A549 (cell line): ENCODE results near the gene ZKSCAN5. TPM values are rescaled to one million over a fixed set of nuclear protein-coding genes. Genes with fewer than 3 reads are reported as not detected.

ENCODE experiments used
- ATAC-seq, 2 experiments: fragments of 200-7000 bp in 1 of 2; fragments of >200 bp in 1 of 2; cut with Nextera tagmentation in 1 of 2; cut with Tn5 transposase in 1 of 2; 3 replicates each; pipeline versions ENCODE4 v1.8.0 to v1.9.1; 2018 to 2020; ENCODE audit warnings: mild to moderate bottlenecking in 1 of 2, moderate library complexity in 1 of 2
- CTCF ChIA-PET: fragments of 300-600 bp; sonication (Branson Sonifier 250); formaldehyde crosslinking; extraction: SDS; loops from one replicate; lab custom pipeline; 2021; ENCODE audit warnings: antibody characterized with exemption, inconsistent platforms; lab: Yijun Ruan, JAX
- POLR2A ChIA-PET: fragments of 350-600 bp; formaldehyde crosslinking; extraction: SDS; loops from one replicate; lab custom pipeline; 2021; ENCODE audit warnings: antibody characterized with exemption, inconsistent platforms; lab: Yijun Ruan, JAX
- DNase-seq, 2 experiments: peaks; one replicate each; pipeline versions ENCODE4 v3.0.0 to v3.0.0-alpha.2; 2011 to 2016; ENCODE audit warnings: low read depth in 1 of 2, low spot score in 1 of 2
- FAIRE-seq: peaks from 2 replicates; lab custom pipeline; 2011; peaks lifted over from hg19 to GRCh38; lab: Jason Lieb, UNC
- H3K27ac ChIP-seq, 2 experiments: fragments of >200 bp; sonication (Bioruptor Twin); formaldehyde crosslinking; 3 replicates each; pipeline ENCODE4 v1.5.1; 2016 to 2017
- H3K4me1 ChIP-seq: fragments of >200 bp; sonication (Bioruptor Twin); formaldehyde crosslinking; 3 replicates; pipeline ENCODE4 v1.6.1; 2016
- H3K4me2 ChIP-seq: fragments of >200 bp; sonication (Bioruptor Twin); formaldehyde crosslinking; 3 replicates; pipeline ENCODE4 v1.6.1; 2016
- H3K4me3 ChIP-seq: fragments of >200 bp; sonication (Bioruptor Twin); formaldehyde crosslinking; 3 replicates; pipeline ENCODE4 v1.5.1; 2016
- H3K9me3 ChIP-seq: fragments of >200 bp; sonication (Bioruptor Twin); formaldehyde crosslinking; 3 replicates; pipeline ENCODE4 v1.6.1; 2016
- BHLHE40 ChIP-seq: IDR thresholded peaks from 2 replicates; pipeline ENCODE4 v1.6.1; 2012; ENCODE audit warnings: low read depth, low read length, inconsistent platforms
- CHD2 ChIP-seq: fragments of 150-350 bp; IDR thresholded peaks from 2 replicates; pipeline ENCODE4 v1.6.1; 2014; ENCODE audit warnings: low read length; ENCODE audit not compliant: partially characterized antibody
- CHD4 ChIP-seq: fragments of 200-600 bp; sonication (generic); IDR thresholded peaks from 2 replicates; pipeline ENCODE4 v1.6.1; 2016; ENCODE audit warnings: antibody characterized with exemption, mild to moderate bottlenecking, borderline replicate concordance
- EHF ChIP-seq: fragments of 250-450 bp; sonication (Bioruptor Pico); IDR thresholded peaks from 2 replicates; pipeline ENCODE4 v1.5.0; 2020; ENCODE audit warnings: mild to moderate bottlenecking
- GATA3 ChIP-seq: IDR thresholded peaks from 2 replicates; pipeline ENCODE4 v1.6.1; 2012; ENCODE audit warnings: borderline replicate concordance
- HOXB5 ChIP-seq: fragments of 250-450 bp; sonication (Bioruptor Pico); IDR thresholded peaks from 2 replicates; pipeline ENCODE4 v1.5.0; 2020; ENCODE audit warnings: mild to moderate bottlenecking, moderate library complexity
- JUN ChIP-seq, 2 experiments: fragments of >200 bp; sonication (Bioruptor Twin); formaldehyde crosslinking; IDR thresholded peaks; 2 replicates in 1 of 2; 3 replicates in 1 of 2; pipeline ENCODE4 v1.6.1; 2016 to 2017
- KDM1A ChIP-seq: fragments of 200-600 bp; sonication (generic); IDR thresholded peaks from 2 replicates; pipeline ENCODE4 v1.6.1; 2016; ENCODE audit warnings: low read depth, mild to moderate bottlenecking
- KDM5A ChIP-seq: fragments of 200-600 bp; sonication (generic); IDR thresholded peaks from 2 replicates; pipeline ENCODE4 v1.6.1; 2016; ENCODE audit warnings: antibody characterized with exemption, mild to moderate bottlenecking
- POLR2AphosphoS2 ChIP-seq: conservative IDR thresholded peaks from 2 replicates; pipeline ENCODE4 v1.6.1; 2012; ENCODE audit warnings: low read length, improper control_type of control experiment, inconsistent platforms
- RCOR1 ChIP-seq: fragments of 150-350 bp; IDR thresholded peaks from 2 replicates; pipeline ENCODE4 v1.6.1; 2014; ENCODE audit warnings: antibody characterized with exemption, low read length, low read depth
- RFX5 ChIP-seq: fragments of 450-650 bp; IDR thresholded peaks from 2 replicates; pipeline ENCODE4 v1.7.1; 2014; ENCODE audit warnings: antibody characterized with exemption, mild to moderate bottlenecking, moderate library complexity
- SREBF2 ChIP-seq: fragments of 450-650 bp; IDR thresholded peaks from 2 replicates; pipeline ENCODE4 v1.6.1; 2014; ENCODE audit warnings: mild to moderate bottlenecking, moderate library complexity
- TP53 ChIP-seq: fragments of 250-450 bp; sonication (Bioruptor Pico); IDR thresholded peaks from 2 replicates; pipeline ENCODE4 v1.5.0; 2021; ENCODE audit warnings: mild to moderate bottlenecking, moderate library complexity
- ZFP36 ChIP-seq: fragments of 450-650 bp; IDR thresholded peaks from 2 replicates; pipeline ENCODE4 v1.6.1; 2014; ENCODE audit warnings: borderline replicate concordance; ENCODE audit not compliant: partially characterized antibody
- WGBS: methylation state at CpG from one replicate; pipeline ENCODE4 v1.1.6; 2017; ENCODE audit errors: missing lambda C conversion rate; 5-methylcytosine and 5-hydroxymethylcytosine counted together
- polyA plus RNA-seq, 4 experiments: library from polyadenylated mRNA; depleted of rRNA in 3 of 4; stranded (reverse); fragments of >200 nt; fragmentation: RNase III in 1 of 4; extraction: RNeasy Plus Mini Kit Qiagen cat#74134 plus additional on column Dnase treatment in 1 of 4; gene quantifications; 2 replicates in 3 of 4; 3 replicates in 1 of 4; pipeline ENCODE4 v1.2.3, GENCODE V29; 2011 to 2017
- TF ChIP-seq, protein P1 (sequence below): IDR thresholded peaks from 2 replicates; pipeline ENCODE4 v1.6.1; 2012
- TF ChIP-seq, protein P2 (sequence below): fragments of 150-350 bp; IDR thresholded peaks from 2 replicates; pipeline ENCODE4 v1.6.1; 2014; ENCODE audit warnings: low read depth, mild to moderate bottlenecking, low read length
- TF ChIP-seq, protein P3 (sequence below): fragments of 250-450 bp; sonication (Bioruptor Pico); IDR thresholded peaks from 2 replicates; pipeline ENCODE4 v1.5.0; 2021; ENCODE audit warnings: mild to moderate bottlenecking, moderate library complexity, borderline replicate concordance
- TF ChIP-seq, protein P4 (sequence below): fragments of 250-450 bp; sonication (Bioruptor Pico); IDR thresholded peaks from 2 replicates; pipeline ENCODE4 v1.5.0; 2020; ENCODE audit warnings: low read depth, mild to moderate bottlenecking, moderate library complexity

Gene ZKSCAN5
- polyA plus RNA-seq, 2 of the 4 experiments (the other 2 are of a cell fraction), result 8.2 to 15.7 TPM

DNA sequence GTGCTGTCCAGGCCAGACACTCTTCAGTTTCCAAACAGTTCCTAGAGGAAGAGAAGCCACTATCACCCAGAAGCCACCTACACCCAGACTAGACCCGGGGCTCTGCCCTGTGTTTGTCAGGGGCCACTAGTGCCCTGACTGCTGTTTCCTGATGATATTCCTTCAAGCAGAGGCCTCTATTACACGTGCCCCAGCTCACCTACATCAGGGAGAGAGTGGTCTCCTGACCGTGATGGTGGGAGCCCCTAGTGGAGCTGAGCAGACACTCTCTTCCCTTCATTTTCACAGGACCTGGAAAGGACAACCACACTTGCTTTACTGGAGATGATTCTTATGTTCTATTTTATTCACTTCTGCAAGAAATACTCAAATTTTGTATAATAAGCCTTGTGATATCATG lies 13.6 kb upstream of the ZKSCAN5 start:
- ChIA-PET POLR2A (interaction anchor here (1.1 kb wide), 1 partner anchor 9 kb away, joined by 3 read pairs; no protein-coding TSS in a partner anchor), CTCF (interaction anchor here (1.2 to 1.4 kb wide), 2 partner anchors 9 to 125 kb away, joined by 3 to 5 read pairs; partner anchors contain the start of gene ZNF394)
- H3K4me2 ChIP-seq, result no peak overlapping the region
- no peak overlapping the region for H3K4me3 ChIP-seq
- FAIRE-seq (no peak), ATAC-seq (peak; percentile 23 to 39; a peak in 2 of 6 replicates), DNase-seq (no peak)
- no peaks in the 10 kb centered on the region for H3K4me1 ChIP-seq
- WGBS, result 79% methylated on average over 3 of the region's 3 CpGs
- TF ChIP-seq HOXB5 (CRISPR knock-in tag) (no peak), GATA3 (no peak), RFX5 (no peak), KDM1A (no peak)
- TF ChIP-seq, protein P1, sequence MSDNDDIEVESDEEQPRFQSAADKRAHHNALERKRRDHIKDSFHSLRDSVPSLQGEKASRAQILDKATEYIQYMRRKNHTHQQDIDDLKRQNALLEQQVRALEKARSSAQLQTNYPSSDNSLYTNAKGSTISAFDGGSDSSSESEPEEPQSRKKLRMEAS, result no peak
- TF ChIP-seq, protein P2, sequence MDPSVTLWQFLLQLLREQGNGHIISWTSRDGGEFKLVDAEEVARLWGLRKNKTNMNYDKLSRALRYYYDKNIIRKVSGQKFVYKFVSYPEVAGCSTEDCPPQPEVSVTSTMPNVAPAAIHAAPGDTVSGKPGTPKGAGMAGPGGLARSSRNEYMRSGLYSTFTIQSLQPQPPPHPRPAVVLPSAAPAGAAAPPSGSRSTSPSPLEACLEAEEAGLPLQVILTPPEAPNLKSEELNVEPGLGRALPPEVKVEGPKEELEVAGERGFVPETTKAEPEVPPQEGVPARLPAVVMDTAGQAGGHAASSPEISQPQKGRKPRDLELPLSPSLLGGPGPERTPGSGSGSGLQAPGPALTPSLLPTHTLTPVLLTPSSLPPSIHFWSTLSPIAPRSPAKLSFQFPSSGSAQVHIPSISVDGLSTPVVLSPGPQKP, result no peak
- TF ChIP-seq, protein P3, sequence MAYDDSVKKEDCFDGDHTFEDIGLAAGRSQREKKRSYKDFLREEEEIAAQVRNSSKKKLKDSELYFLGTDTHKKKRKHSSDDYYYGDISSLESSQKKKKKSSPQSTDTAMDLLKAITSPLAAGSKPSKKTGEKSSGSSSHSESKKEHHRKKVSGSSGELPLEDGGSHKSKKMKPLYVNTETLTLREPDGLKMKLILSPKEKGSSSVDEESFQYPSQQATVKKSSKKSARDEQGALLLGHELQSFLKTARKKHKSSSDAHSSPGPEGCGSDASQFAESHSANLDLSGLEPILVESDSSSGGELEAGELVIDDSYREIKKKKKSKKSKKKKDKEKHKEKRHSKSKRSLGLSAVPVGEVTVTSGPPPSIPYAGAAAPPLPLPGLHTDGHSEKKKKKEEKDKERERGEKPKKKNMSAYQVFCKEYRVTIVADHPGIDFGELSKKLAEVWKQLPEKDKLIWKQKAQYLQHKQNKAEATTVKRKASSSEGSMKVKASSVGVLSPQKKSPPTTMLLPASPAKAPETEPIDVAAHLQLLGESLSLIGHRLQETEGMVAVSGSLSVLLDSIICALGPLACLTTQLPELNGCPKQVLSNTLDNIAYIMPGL (CRISPR knock-in tag), result no peak
- H3K27ac ChIP-seq, result no peak overlapping the region
- H3K9me3 ChIP-seq, result peaks cover 90% of the 10 kb centered on the region

GRCh38 chr7:99493823-99494222 lies 10.6 kb upstream of the ZKSCAN5 start:
- no peak for FAIRE-seq
- ChIA-PET CTCF (no interaction called here), POLR2A (no interaction called here)
- peaks cover 11% of the 10 kb centered on the region; the same call in 2 of the 3 replicates for H3K4me1 ChIP-seq
- ATAC-seq, result no peak
- TF ChIP-seq KDM5A, result no peak
- TF ChIP-seq JUN (IDR thresholded peaks at IDR 0.05), result no peak
- TF ChIP-seq SREBF2, result no peak
- no peak for TF ChIP-seq BHLHE40
- no peak for TF ChIP-seq CHD4
- no peak for TF ChIP-seq TP53 (CRISPR knock-in tag)
- no peak overlapping the region for H3K4me3 ChIP-seq
- H3K4me2 ChIP-seq, result no peak overlapping the region
- DNase-seq, result peak in 1 of 2 experiments; percentile 35
- no peak overlapping the region for H3K27ac ChIP-seq
- WGBS, result 96% methylated on average over 6 of the region's 6 CpGs
- peaks cover 78% of the 10 kb centered on the region for H3K9me3 ChIP-seq

DNA sequence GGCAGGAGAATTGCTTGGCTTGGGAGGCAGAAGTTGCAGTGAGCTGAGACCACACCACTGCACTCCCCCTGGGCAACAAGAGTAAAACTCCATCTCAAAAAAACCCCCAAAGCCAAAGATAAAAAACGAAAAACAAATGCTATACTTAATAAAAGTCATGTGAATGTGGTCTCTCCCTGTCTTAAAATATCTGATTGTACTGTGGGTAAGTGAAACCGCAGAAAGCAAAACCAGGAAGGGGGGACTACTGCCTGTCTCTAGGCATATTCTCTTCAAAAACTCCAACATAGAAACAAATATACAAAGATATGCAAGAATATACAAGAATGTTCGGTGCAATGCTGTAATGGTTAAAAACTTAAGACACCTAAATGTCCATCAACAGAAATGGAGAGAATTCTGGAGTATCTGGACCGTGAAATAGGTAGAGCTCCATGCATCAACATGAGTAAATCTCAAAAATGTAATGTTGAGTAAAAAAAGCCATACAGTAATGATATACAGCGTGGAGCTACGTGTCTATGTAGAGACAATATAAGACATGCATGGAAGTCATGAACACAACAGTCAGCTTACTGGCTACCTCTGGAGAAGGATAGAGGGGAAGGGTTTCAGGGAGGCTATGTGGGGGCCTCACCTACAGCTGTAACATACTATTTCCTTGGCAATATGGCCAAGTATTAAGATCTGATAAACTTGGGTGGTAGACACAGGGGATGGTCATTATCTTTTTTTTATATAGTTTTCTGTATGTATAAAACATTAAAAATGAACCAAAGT lies 6.5 kb upstream of the ZKSCAN5 start:
- H3K4me3 ChIP-seq, result peak overlapping the region; percentile 71
- FAIRE-seq, result no peak
- ChIA-PET CTCF (no interaction called here), POLR2A (interaction anchor here (0.6 to 1.6 kb wide), 3 partner anchors 9 to 60 kb away, joined by 3 to 4 read pairs (median 4); partner anchors contain the start of genes FAM200A and ZNF655)
- ATAC-seq, result no peak
- DNase-seq, result no peak
- peaks cover 39% of the 10 kb centered on the region for H3K9me3 ChIP-seq
- 85% methylated on average over 6 of the region's 6 CpGs for WGBS
- H3K4me2 ChIP-seq, result peak overlapping the region; percentile 87
- H3K4me1 ChIP-seq, result peaks cover 12% of the 10 kb centered on the region; the same call in 2 of the 3 replicates
- TF ChIP-seq ZFP36 (no peak), CHD2 (no peak), POLR2AphosphoS2 (no peak), EHF (CRISPR knock-in tag) (no peak), RCOR1 (no peak)
- TF ChIP-seq, protein P4, sequence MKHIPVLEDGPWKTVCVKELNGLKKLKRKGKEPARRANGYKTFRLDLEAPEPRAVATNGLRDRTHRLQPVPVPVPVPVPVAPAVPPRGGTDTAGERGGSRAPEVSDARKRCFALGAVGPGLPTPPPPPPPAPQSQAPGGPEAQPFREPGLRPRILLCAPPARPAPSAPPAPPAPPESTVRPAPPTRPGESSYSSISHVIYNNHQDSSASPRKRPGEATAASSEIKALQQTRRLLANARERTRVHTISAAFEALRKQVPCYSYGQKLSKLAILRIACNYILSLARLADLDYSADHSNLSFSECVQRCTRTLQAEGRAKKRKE (CRISPR knock-in tag), result no peak
- H3K27ac ChIP-seq, result no peak overlapping the region
